ENCODE measurements around the gene KCNJ10. TPM values are rescaled to one million over a fixed set of nuclear protein-coding genes. Genes with fewer than 3 reads are reported as not detected.

The KCNJ10 gene
- total and polyA plus RNA-seq, 2 donors from 2014 or later, result 4.9 to 57.6 TPM

GRCh38 chr1:159983681-159984080, 86.3 kb downstream of the KCNJ10 start:
- Histone ChIP-seq H3K4me1 (ENCODE audit: control insufficient read depth in 2 of 3, insufficient read depth in 2 of 3, low read depth in 1 of 3, low read length in 3 of 3) (no peaks in the 10 kb centered on the region), H3K27me3 (ENCODE audit: control insufficient read depth, insufficient read depth, low read length) (no peaks in the 10 kb centered on the region), H3K36me3 (ENCODE audit: control insufficient read depth in 2 of 3, insufficient read depth in 3 of 3, low read length in 3 of 3) (no peaks in the 10 kb centered on the region), H3K9ac (ENCODE audit: low read length in 3 of 3) (no peak overlapping the region), H3K9me3 (ENCODE audit: control insufficient read depth in 2 of 3, insufficient read depth in 1 of 3, low read length in 3 of 3) (no peaks in the 10 kb centered on the region), H3K4me3 (ENCODE audit: low read length in 3 of 3) (no peak overlapping the region), H3K27ac (ENCODE audit: low read depth in 2 of 2, low read length in 2 of 2) (no peak overlapping the region)
- TF ChIP-seq CTCF (IDR thresholded peaks at IDR 0.05; ENCODE audit: borderline replicate concordance, extremely low read depth, insufficient read depth), result no peak
- intact Hi-C loops (cut with DNase I), result no loop called here
- FAIRE-seq (no peak), DNase-seq (no peak)

GRCh38 chr1:159982280-159982679, 87.7 kb downstream of the KCNJ10 start:
- Histone ChIP-seq H3K9me3 (ENCODE audit: control insufficient read depth in 2 of 3, insufficient read depth in 1 of 3, low read length in 3 of 3) (no peaks in the 10 kb centered on the region), H3K4me3 (ENCODE audit: low read length in 3 of 3) (no peak overlapping the region), H3K27ac (ENCODE audit: low read depth in 2 of 2, low read length in 2 of 2) (no peak overlapping the region), H3K36me3 (ENCODE audit: control insufficient read depth in 2 of 3, insufficient read depth in 3 of 3, low read length in 3 of 3) (no peaks in the 10 kb centered on the region), H3K4me1 (ENCODE audit: control insufficient read depth in 2 of 3, insufficient read depth in 2 of 3, low read depth in 1 of 3, low read length in 3 of 3) (no peaks in the 10 kb centered on the region), H3K9ac (ENCODE audit: low read length in 3 of 3) (no peak overlapping the region), H3K27me3 (ENCODE audit: control insufficient read depth, insufficient read depth, low read length) (no peaks in the 10 kb centered on the region)
- intact Hi-C loops (cut with DNase I), result no loop called here
- TF ChIP-seq CTCF (IDR thresholded peaks at IDR 0.05; ENCODE audit: borderline replicate concordance, extremely low read depth, insufficient read depth), result no peak
- no peak for DNase-seq
- FAIRE-seq, result no peak

- H3K9ac ChIP-seq (ENCODE audit: low read length in 3 of 3), result no peak overlapping the region
- TF ChIP-seq CTCF (IDR thresholded peaks at IDR 0.05; ENCODE audit: borderline replicate concordance, extremely low read depth, insufficient read depth), result no peak
- DNase-seq, result no peak
- no peak for FAIRE-seq
- H3K27me3 ChIP-seq (ENCODE audit: control insufficient read depth, insufficient read depth, low read length), result no peaks in the 10 kb centered on the region
- H3K36me3 ChIP-seq (ENCODE audit: control insufficient read depth in 2 of 3, insufficient read depth in 3 of 3, low read length in 3 of 3), result no peaks in the 10 kb centered on the region
- H3K4me1 ChIP-seq (ENCODE audit: control insufficient read depth in 2 of 3, insufficient read depth in 2 of 3, low read depth in 1 of 3, low read length in 3 of 3), result no peaks in the 10 kb centered on the region
- no peak overlapping the region for H3K27ac ChIP-seq (ENCODE audit: low read depth in 2 of 2, low read length in 2 of 2)
- H3K4me3 ChIP-seq (ENCODE audit: low read length in 3 of 3), result no peak overlapping the region
- H3K9me3 ChIP-seq (ENCODE audit: control insufficient read depth in 2 of 3, insufficient read depth in 1 of 3, low read length in 3 of 3), result no peaks in the 10 kb centered on the region
- intact Hi-C loops (cut with DNase I), result no loop called here
Measured at GRCh38 chr1:159981351-159982055, 88.5 kb downstream of the KCNJ10 start.

- Histone ChIP-seq H3K9ac (ENCODE audit: low read length in 3 of 3) (no peak overlapping the region), H3K27me3 (ENCODE audit: control insufficient read depth, insufficient read depth, low read length) (no peaks in the 10 kb centered on the region), H3K27ac (ENCODE audit: low read depth in 2 of 2, low read length in 2 of 2) (no peak overlapping the region), H3K9me3 (ENCODE audit: control insufficient read depth in 2 of 3, insufficient read depth in 1 of 3, low read length in 3 of 3) (no peaks in the 10 kb centered on the region), H3K36me3 (ENCODE audit: control insufficient read depth in 2 of 3, insufficient read depth in 3 of 3, low read length in 3 of 3) (no peaks in the 10 kb centered on the region), H3K4me3 (ENCODE audit: low read length in 3 of 3) (no peak overlapping the region), H3K4me1 (ENCODE audit: control insufficient read depth in 2 of 3, insufficient read depth in 2 of 3, low read depth in 1 of 3, low read length in 3 of 3) (no peaks in the 10 kb centered on the region)
- intact Hi-C loops (cut with DNase I), result no loop called here
- no peak for DNase-seq
- no peak for TF ChIP-seq CTCF (IDR thresholded peaks at IDR 0.05; ENCODE audit: borderline replicate concordance, extremely low read depth, insufficient read depth)
- FAIRE-seq, result no peak
Measured at GRCh38 chr1:159980786-159981185, 89.2 kb downstream of the KCNJ10 start.

All from kidney (tissue), 14 donors.